SK-N-MC (cell line): ENCODE results near the gene HOXC5.

ENCODE experiments used
- DNase-seq: peaks from one replicate; pipeline ENCODE4 v3.0.0-alpha.2; 2011; ENCODE audit warnings: low read depth, low spot score
- H3K27ac ChIP-seq: fragments of 200-600 bp; sonication (generic); 2 replicates; pipeline ENCODE4 v1.5.1; 2016; ENCODE audit warnings: mixed run types
- H3K36me3 ChIP-seq: fragments of 200-600 bp; sonication (generic); 2 replicates; pipeline ENCODE4 v1.6.1; 2017; ENCODE audit warnings: antibody characterized with exemption, low read length, mixed read lengths; ENCODE audit not compliant: insufficient read depth
- H3K4me3 ChIP-seq: fragments of 200-600 bp; sonication (generic); 2 replicates; pipeline ENCODE4 v1.5.1; 2016
- H3K9ac ChIP-seq: fragments of 200-600 bp; sonication (generic); 2 replicates; pipeline ENCODE4 v1.8.0; 2017; ENCODE audit warnings: mixed run types, mixed read lengths; ENCODE audit not compliant: insufficient read length
- H3K9me3 ChIP-seq: fragments of 200-600 bp; sonication (generic); 2 replicates; pipeline ENCODE4 v1.6.1; 2017; ENCODE audit warnings: low read depth, mild to moderate bottlenecking, antibody characterized with exemption, low read length, moderate library complexity, mixed read lengths
- EZH2 ChIP-seq: fragments of 200-600 bp; sonication (generic); IDR thresholded peaks from one replicate; pipeline ENCODE4 v1.6.1; 2017; ENCODE audit warnings: antibody characterized with exemption
- FOXP2 ChIP-seq: optimal IDR thresholded peaks from 2 replicates; pipeline ENCODE3; 2011; ENCODE audit warnings: mild to moderate bottlenecking, moderate library complexity; ENCODE audit not compliant: insufficient read depth; ENCODE audit errors: extremely low read length, control extremely low read depth
- POLR2AphosphoS5 ChIP-seq: IDR thresholded peaks from 2 replicates; pipeline ENCODE4 v1.6.1; 2012; ENCODE audit warnings: mild to moderate bottlenecking, low read depth, low read length, borderline replicate concordance

Gene HOXC5

GRCh38 chr12:54055552-54055951, 22.7 kb downstream of the HOXC5 start:
- H3K36me3 ChIP-seq: peaks cover 4% of the 10 kb centered on the region; the same call in 1 of the 2 replicates
- no peak overlapping the region for H3K9ac ChIP-seq
- DNase-seq: no peak
- no peak overlapping the region for H3K4me3 ChIP-seq
- TF ChIP-seq EZH2 (no peak), POLR2AphosphoS5 (no peak), FOXP2 (no peak)
- H3K27ac ChIP-seq: no peak overlapping the region
- no peaks in the 10 kb centered on the region for H3K9me3 ChIP-seq

DNA sequence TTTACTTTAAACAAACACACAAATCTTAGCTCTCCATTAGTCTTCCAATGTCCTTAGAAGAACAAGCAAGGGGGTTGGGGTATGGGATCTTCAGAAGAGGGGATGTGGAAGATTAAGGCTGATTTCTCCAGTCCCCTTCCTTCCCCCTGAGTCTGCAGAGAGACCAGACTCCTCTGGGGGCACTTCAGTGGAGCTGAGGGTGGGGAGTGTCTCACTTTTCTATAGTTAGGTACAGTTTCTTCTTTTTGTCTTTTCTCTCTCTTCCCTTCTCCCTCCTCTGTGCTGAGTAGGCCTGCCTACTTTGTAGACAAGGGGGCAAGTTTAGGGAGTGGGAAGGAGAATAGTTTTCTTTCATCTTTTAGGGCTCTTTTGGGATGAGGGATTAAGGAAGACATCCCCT, 23.3 kb downstream of the HOXC5 start:
- Histone ChIP-seq H3K9me3 (no peaks in the 10 kb centered on the region), H3K9ac (no peak overlapping the region), H3K36me3 (peaks cover 4% of the 10 kb centered on the region; the same call in 1 of the 2 replicates), H3K27ac (no peak overlapping the region), H3K4me3 (no peak overlapping the region)
- TF ChIP-seq FOXP2 (no peak), POLR2AphosphoS5 (no peak), EZH2 (no peak)
- DNase-seq: no peak

DNA sequence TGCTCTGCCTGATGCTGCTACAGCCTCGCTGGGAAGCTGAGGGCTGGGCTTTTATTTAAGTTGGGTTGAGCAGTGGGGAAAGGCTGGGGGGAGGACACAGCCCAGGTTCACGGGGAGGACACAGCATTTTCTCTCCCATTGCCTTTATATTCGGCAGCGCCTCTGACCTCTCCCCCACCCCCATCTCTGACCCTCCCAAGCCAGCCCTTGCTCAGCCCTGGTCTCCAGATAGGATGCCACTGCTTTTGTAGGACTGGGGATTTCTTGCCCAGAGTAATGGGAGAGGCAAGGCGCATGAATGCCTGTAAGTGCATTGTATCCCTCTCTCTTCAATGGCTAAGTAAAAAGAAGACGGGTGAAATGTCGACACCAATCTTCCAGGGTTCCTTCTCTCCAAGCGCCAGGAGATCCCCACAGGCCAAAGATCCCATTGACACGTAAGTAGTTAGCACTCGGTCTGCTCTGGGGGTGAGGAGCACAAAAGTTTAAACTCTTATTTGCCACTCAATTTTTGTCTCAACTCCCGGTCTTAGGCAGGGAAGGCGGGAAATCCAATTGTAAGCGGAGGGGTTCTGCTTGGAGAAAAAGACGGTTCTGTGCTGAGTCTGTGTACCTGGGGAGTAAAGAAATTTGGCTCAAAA, 25.4 kb downstream of the HOXC5 start:
- DNase-seq: no peak
- peaks cover 4% of the 10 kb centered on the region; the same call in 1 of the 2 replicates for H3K36me3 ChIP-seq

DNA sequence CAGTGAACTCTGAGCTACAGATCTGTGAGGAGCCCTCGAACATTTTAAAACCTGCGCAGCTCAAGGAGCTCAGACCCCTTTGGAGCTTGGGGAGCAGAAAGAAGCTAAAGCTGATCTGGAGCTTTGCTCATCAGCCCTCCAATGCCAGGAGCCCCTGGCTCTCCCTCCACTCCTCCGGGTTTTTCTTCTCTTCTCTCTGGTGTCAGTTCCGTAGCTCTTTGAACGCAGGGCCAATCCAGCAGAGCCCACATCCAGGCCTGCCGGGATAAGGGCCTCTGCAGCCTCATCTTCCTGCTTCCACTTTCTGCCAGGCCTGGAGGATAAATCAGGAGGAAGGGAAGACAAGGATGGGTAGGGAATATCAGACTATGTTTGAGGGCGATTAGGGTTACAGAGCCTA, 26.8 kb downstream of the HOXC5 start:
- no peak for DNase-seq
- Histone ChIP-seq H3K36me3 (0 out of 2 replicates have a peak, but pooled peaks cover under 1% of the 10 kb centered on the region), H3K27ac (no peak overlapping the region), H3K9me3 (no peaks in the 10 kb centered on the region), H3K9ac (no peak overlapping the region), H3K4me3 (no peak overlapping the region)
- TF ChIP-seq EZH2: no peak

More for the DNA sequence above, 25.4 kb downstream of the HOXC5 start:
- H3K9ac ChIP-seq: no peak overlapping the region
- no peak overlapping the region for H3K27ac ChIP-seq
- TF ChIP-seq POLR2AphosphoS5: no peak
- TF ChIP-seq FOXP2: no peak
- no peak for TF ChIP-seq EZH2
- H3K9me3 ChIP-seq: no peaks in the 10 kb centered on the region
- H3K4me3 ChIP-seq: no peak overlapping the region

GRCh38 chr12:54060174-54060974, 27.5 kb downstream of the HOXC5 start:
- no peak overlapping the region for H3K4me3 ChIP-seq
- no peaks in the 10 kb centered on the region for H3K36me3 ChIP-seq
- no peak overlapping the region for H3K9ac ChIP-seq
- H3K27ac ChIP-seq: no peak overlapping the region
- no peaks in the 10 kb centered on the region for H3K9me3 ChIP-seq
- no peak for TF ChIP-seq EZH2
- TF ChIP-seq POLR2AphosphoS5: no peak
- TF ChIP-seq FOXP2: no peak
- DNase-seq: no peak

DNA sequence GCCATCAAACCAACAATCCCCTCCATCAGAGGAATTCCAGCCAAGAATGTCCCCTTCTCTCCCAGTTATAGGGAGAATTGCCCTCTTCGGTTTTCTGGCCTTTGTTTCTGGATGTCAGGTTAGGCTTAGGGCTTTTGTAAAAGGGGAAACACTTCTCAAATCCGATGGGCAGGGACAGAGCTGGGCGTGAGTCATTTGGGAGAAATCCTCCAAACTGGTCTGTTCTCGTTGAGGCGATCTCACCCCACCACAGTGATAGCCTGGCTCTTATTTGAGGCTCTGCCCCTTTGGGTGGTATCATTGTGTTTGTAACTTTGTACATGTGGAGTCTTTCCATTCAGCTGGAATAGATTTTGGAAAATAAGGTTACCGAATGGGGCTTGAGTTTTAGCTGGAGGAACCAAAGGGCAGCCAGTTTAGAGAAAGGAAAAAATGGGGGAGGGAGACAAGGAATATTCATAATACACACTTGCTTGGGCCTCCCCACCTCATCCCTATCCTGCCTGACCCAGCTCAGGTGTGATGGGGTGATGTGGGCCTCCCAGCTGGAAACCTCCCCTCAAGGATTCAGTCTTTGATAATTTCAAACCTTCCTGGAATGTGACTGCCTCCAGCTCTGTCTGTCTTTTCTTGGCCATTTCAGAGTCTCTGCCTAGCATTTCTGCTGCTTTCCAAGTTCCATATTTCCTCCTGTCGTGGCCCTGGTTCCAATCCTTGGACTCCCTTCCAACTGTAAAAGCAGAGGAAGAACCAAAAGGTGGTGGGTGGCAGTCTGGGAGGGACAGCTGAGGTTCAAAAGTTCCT, 28.3 kb downstream of the HOXC5 start:
- TF ChIP-seq POLR2AphosphoS5 (no peak), EZH2 (no peak), FOXP2 (no peak)
- no peak for DNase-seq
- Histone ChIP-seq H3K27ac (no peak overlapping the region), H3K9me3 (no peaks in the 10 kb centered on the region), H3K9ac (no peak overlapping the region), H3K36me3 (no peaks in the 10 kb centered on the region), H3K4me3 (no peak overlapping the region)

DNA sequence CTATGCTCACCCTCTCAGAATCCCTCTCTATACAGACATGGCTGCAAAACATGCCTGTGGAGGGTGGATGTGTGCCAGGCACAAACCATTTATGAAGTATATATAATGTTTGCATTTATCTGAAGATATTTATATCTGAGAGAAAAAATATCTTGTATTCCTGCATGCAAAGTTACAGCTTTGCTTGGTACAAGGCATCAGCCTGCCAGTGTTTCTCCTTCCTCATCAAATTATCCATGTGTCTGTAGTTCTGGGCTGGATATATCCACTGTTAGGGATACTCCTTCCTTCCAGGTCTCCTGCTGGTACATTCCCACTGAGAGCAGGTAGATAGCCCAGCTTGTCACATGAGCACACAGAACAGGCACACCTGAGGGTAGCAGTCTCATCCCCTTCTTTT, 32.8 kb downstream of the HOXC5 start:
- H3K27ac ChIP-seq: no peak overlapping the region
- H3K9me3 ChIP-seq: no peaks in the 10 kb centered on the region
- no peaks in the 10 kb centered on the region for H3K36me3 ChIP-seq

DNA sequence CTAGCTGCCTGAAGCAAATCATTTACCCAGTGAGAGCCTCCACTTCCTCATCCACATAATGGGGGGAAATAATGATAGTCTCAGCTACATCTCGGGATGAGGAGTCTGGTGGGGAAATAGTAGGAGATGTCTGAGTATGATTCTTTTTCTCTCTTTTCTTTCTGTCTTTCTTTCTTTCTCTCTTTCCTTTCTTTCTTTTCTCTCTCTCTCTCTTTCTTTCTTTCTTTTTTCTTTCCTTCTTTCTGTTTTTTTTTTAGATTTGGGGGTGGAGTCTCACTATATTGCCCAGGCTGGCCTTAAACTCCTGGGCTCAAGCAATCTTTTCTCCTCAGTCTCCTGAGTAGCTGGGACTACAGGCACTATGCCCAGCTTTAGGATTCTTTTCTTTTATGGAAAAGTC, 33.6 kb downstream of the HOXC5 start:
- H3K9ac ChIP-seq: no peak overlapping the region
- H3K36me3 ChIP-seq: no peaks in the 10 kb centered on the region
- TF ChIP-seq POLR2AphosphoS5 (no peak), EZH2 (no peak), FOXP2 (no peak)
- no peak overlapping the region for H3K27ac ChIP-seq
- H3K9me3 ChIP-seq: no peaks in the 10 kb centered on the region
- no peak overlapping the region for H3K4me3 ChIP-seq
- no peak for DNase-seq

More for the DNA sequence above, 32.8 kb downstream of the HOXC5 start:
- H3K4me3 ChIP-seq: no peak overlapping the region
- TF ChIP-seq EZH2 (no peak), FOXP2 (no peak), POLR2AphosphoS5 (no peak)
- no peak for DNase-seq
- H3K9ac ChIP-seq: no peak overlapping the region
